HG03378 (cell line): ENCODE results near the gene PAM16.
"Not testable (repeated sequence)": the region's sequence is repeated elsewhere in the genome, so short reads cannot be mapped to it uniquely, and the experiment has no call there.

Source experiments
- ATAC-seq: cut with Tn5 transposase; IDR thresholded peaks from one replicate; pipeline ENCODE4 v1.9.1; 2021; ENCODE audit warnings: mild to moderate bottlenecking, moderate library complexity; ENCODE audit not compliant: unreplicated experiment

PAM16 gene

DNA sequence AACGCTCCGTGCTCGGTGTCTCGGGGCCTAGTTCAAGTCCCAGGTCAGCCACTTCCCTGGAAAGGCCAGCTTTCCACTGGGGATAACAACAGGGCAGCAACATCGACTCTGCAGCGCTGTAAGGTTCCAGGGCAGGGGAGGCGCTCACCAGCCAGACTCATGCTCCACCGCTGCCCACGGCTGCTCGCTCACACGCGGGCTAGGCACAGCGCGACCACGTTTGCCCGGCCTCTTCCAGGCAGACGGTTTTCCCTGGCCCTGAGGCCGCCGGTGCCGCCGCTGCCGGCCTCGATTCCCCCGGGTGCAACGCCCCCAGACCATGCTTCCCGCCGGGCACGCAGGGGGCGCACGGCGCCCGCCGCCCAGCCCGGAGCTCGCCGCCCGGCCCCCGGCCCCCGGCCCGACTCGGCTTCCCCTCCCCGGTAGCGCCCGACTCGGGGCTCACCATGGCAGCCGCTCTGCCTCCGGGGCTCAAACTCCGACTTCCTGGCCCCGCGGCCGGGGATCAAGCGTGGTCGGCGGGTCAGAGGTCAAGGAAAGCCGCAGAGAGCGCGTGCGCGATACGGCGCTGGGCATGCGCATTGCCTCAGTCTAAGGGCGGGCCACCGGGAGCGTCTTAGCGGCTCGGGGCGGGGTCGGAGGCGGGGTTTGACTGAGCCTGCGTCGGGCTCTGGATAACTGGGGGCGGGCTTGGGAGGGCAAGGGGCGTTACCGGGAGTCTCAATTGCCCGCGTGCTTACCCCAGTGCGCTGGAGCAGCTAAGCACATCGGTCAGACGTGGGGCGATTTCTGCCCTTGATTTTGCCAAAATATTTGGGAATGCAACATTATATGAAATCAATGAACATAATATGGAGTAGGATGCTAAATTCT is at the start of gene PAM16:
PAM16 (minus strand) TSS at position 535 of the 873 bp plus-strand sequence; CDS start at position 448, 87 bp downstream.
- peak; percentile 64 for ATAC-seq

DNA sequence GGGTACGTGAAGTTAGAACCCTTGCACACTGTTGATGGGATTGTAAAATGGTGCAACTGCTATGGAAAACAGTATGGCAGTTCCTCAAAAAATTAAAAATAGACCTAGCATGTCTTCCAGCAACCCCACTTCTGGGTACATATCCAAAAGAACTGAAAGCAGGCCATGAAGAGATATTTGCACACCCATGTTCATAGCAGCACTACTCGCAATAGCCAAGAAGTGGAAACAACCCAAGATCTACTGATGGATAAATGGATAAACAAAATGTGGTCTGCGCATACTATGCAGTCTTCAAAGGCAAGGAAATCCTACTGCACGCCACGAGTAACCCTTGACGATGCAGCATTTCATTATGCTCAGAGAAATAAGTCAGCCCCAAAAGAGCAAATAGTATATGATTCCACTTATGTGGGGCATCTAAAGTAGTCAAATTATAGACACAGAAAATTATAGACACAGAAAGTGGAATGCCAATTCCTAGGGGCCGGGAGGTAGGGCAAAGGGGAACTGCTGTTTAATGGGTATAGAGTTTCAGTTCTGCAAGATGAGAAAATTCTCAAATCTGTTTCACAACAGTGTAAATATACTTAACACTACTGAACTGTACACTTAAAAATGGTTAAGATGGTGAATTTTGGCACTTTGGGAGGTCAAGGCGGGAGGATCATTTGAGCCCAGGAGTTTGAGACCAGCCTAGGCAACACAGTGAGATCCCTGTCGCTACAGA is 48.0 kb upstream of the PAM16 start:
- no peak for ATAC-seq

DNA sequence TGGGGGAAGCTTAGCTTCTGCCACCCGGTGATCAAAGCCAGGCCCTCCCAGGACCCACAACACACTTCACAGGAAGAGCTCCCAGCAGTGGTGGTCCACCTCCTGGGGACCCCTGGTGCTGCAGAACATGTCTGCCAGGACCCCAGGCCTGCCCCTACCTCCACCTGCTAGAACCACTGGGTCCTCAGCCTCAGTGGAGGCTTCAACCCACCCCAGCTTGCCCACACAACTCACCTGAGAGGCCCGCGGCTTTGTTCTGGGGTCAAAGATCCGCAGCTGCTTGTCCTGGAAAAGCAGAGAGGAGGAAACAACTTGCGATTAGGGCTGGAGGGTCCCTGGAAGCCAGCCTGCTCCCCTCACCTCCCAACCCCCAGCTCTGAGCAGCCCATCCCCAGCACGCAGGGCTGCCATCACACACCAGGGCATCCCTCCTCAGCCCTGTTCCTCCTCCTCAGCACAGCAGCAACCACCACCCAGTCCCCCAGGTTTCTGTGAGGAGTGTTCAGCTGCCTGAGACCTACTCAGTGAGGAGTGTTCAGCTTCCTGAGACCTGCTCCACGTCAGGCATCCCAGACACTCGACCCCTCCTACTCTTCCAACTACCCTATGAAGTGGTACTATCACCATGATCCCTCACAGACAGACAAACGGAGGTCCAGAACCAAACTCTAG is 44.1 kb upstream of the PAM16 start:
- no peak for ATAC-seq

DNA sequence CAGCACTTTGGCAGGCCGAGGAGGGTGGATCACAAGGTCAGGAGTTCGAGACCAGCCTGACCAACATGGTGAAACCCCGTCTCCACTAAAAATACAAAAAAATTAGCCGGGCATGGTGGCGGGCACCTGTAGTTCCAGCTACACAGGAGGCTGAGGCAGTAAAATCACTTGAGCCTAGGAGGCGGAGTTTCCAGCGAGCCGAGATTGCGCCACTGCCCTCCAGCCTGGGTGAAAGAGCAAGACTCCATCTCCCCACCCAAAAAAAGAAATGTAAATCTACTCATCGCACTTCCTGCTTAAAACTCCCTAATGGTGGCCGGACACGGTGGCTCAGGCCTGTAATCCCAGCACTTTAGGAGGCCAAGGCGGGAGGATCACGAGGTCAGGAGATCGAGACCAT is 42.7 kb upstream of the PAM16 start:
- ATAC-seq, result not testable (repeated sequence)

DNA sequence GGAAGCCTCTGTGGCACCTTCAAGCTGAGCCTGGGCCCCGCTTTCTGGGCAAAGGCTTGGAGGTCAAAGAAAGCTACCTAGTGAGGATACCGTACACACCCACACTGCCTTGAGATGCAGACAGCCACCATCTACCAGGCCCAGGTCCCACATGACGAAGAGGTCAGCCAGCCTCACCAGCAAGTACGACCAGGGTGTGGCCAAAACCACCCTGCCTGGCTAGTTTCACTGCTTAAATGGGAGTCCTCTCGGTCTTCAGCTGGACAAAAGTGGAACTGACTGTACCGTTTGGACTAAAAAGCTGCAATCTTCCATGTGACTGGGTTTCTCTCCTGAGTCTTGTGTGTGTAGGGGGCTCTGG is 42.1 kb upstream of the PAM16 start:
- ATAC-seq, result no peak

DNA sequence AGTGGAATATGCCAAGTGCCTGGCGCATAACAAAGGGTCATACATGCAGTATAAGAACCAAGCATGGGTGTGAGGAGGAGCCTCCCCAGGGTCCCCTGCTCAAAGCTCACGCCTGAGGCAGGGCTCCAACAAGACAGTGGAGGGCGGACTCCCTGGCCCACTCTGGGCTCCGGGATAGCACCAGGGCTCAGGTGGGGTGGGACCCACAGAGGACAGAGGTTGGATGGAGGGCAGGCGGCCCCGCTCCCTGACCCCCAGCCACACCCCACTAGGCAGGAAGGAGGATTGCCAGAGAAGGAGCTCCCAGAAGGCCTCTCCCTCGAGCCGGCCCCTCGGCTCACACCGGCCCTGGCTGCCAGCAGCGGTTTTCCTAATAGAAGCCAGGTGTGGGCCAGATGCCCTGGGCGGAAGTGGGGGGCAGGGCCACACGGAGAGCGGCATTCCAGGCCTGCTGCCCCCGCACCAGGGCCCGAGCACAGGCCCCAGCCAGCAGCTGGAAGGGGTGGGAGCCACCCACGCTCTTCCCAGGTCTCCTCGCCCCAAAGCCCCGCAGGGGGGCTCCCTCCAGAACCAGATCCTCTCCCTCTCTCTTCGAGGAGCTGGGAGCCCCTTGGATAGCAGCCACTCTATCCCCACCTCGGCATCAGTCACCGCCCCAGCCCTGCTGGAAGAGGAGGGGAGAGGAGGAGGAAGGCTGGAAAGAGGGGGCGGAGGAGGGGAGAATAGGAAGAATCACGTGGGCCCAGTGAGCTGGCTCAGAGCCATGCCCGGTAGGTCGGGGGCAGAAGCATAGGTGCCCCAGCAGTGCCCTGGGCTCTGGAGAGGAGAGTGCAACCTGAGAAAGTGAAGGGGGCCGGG is 41.5 kb upstream of the PAM16 start:
- no peak for ATAC-seq

DNA sequence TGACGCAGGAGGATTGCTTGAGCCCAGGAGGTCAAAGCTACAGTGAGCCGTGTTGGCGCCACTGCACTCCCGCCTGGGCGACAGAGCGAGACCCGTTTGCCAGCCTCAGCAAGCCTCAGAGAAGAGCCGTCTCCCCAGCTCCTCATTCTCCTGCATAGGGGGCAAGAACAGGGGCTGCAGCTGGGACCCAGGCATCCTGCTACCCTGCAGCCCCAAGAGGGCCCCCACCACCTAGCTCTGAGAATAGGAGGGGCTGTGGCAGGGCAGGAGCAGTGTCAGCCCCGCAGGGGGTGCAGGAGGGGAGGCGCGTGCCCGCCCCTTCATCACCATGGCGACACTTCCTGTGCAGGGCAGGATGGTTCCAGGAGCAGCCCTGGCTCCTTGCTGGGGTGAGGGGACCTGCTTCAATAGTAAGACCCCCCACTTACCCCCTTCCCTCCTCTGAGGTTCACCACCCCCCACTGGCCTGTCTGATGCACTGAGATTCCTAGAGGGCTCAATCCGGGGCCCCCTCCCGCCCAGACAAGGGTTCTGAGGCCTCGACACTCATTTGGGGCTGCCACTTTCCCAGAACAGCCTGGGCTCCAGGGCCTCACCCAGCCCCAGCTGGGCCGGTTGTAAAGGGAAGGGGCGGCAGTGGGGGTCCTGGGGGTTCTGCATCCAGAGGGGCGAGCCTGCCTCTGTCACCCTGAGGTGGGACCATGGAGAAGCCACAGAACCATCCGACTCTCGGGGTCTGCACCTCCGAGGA is 40.7 kb upstream of the PAM16 start:
- ATAC-seq, result no peak

DNA sequence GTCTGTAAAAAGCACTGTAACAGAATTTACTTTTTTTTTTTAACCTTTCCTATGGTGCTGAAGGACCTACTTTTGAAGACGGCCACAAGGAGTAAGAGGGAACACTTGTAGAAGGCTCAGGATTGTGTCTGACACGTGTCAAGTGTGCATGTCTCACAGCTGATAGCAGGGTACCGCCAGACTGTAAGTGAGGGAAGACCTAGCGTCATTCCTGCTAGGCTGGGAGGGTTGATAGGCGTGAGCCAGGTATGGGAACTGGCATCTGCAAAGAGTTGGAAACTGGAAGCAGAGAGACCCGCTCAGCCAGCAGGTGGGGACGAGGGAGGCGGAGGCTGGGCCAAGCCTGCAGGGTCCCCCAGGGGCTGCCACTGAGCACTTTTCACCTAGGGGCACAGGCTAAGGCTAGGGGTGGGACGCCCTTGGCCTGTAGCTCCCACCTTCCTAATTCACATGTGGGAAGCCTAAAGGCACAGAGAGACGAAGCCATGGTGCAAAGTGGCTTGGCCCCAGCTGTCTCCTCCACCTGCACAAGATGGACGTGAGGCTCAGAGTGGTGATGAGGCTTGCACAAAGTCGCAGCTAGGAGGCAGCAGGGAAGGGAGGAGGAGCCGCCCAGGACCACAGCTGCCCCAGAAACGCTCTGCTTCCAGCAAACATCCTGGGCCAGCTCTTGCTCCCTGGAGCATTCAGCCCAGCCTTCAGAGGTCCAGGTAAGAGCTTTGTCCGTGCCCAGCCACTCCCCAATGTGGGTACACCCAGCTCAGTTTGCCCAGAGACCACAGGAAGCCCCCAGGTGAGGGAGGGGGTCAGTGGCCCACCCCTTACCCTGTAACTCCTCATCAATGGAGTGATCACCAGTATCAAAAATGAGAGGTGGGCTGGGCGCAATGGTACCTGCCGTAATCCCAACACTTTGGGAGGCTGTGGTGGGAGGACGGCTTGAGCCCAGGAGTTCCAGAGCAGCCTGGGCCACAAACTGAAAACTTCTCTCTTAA is 39.4 kb upstream of the PAM16 start:
- ATAC-seq, result no peak

DNA sequence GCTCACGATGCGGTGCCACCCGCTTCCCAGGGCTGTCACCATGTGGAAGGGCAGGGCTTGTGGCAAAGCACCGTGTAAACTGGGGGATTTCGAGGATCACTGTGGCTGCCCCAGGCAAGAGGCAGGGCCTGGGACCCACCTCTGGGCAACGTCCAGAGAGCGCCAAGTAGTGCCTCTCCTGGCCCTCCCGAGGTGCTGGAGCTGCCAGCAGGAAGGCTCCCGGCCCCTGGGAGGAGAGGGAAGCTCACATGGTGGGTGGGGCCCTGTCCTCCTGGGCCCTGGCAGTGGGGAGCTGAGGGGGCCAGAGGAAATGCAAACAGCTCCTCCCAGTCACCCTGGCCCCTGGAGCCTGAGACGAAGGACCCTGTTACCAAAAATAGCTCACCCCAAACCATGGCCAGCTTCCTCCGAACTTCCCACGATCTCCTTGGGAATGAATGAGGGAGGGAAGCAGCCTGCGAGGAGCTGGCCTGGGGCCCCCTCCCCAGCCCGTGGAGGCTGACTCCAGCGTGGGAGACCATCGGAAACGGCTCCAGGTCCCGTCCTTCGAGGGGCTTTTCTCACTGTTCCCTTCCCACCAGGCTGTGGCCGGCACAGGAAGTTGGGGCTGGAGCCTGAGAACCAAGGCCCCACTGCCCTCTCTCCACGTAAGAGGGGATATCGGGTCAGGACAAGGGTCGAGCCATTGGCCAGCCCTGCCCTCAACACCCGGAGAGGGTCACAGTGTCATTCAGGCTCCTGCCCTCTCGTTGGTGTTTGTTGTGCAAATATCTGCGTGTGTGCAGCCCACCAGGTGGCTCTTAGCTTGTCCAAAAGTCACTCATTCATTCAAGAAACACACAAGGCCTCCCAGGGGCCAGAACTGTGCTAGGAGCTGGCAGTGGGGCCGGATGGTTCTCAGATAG is 38.2 kb upstream of the PAM16 start:
- no peak for ATAC-seq

DNA sequence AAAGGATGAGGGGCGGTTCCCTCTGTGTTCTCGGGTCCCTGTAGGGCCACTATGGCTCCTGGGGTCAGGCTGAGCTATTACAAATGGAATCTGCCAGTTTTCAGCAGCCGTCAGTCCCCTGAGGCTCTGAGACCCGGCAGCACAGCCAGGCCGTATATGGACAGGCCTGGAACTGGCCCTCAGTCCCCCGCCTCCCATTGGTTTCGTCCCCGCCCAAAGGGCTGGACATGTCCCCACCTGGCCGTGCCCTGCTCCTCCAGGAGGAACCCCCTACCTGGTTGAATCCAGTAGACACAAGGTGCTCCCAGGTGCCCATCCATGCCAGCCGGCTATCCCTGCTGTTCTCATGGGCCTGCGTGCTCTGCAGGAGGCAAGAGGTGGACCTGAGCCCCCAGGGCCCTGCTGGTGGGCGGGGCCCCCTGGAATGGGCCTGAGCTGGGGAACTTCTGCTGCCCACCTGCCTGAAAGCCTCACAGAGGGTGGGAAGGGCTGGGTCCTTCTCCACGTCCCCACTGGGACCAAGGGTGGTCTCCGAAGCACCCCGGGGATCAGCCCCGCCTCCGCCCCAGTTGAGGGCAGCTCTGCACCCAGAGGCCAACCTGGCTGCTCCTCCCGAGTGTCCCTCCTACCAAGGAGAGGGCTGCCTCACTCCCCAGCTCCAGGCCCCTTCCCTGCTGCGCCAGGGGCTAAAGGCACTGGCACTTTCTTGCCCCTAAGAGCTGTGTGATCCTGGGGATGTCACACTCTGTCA is 37.3 kb upstream of the PAM16 start:
- no peak for ATAC-seq

DNA sequence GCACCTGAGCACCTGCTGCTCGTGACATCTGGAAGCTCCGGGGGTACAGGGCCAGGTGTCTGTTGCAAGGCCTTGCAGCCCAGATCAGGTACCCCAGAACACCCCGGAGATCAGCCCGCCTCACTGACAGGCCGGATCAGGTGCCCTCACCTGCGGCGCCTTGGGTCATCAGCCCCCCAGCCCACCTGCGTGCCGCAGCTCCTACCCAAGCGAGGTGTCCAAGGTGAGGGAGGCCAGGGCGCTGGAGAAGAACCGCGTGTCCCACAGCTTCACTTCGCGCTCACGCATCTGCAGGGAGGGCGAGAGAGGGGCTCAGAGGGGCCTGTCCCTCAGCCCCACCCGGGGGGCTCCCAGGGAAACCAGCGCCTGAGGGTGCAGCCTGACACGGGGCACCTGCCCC is 36.7 kb upstream of the PAM16 start:
- ATAC-seq, result no peak

DNA sequence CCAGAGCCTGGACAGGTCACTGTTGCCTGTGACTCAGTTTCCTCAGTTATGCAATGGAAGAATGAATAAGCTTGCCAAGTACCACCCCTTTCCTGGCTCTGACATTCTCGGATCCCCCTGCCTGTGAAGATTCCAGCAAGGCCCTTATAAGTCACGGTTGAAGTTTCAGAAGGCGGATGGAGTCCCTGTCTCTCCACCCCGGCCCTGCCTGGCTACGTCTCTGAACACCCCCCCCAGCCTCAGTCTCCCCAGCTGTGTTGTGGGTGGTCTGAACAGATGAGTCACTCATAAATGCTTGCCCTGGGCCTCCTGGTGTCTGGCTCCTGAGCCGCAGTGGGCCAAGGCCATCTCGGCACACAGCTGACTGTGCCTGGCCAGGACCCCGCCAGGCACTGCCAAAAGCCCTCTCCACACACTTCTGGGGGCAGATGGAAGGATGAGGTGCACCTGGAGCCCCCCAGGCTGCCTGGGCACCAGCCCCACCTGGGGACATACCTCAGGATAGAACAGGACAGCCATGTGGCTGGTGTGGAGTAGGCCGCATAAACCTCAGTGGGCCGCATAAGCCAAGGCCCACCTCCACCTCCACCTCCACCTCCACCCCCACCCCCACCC is 35.9 kb upstream of the PAM16 start:
- ATAC-seq, result no peak

DNA sequence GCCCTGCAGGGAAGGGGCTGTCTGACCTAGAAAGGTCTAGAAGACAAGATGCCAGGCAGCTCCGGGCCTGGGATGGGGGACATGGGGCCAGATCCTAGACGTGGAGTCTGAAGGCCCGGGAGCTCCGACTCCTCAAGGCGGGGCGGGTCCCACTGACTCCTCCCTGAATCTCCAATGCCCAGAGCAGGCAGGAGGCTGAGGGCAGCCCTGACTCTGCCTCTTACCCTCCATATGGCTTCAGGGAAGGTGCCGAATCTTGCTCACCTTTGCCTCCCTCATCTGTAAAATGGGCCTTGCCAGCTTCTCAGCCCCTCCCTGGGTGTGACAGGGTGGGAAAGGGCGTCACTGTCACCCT is 35.3 kb upstream of the PAM16 start:
- no peak for ATAC-seq

DNA sequence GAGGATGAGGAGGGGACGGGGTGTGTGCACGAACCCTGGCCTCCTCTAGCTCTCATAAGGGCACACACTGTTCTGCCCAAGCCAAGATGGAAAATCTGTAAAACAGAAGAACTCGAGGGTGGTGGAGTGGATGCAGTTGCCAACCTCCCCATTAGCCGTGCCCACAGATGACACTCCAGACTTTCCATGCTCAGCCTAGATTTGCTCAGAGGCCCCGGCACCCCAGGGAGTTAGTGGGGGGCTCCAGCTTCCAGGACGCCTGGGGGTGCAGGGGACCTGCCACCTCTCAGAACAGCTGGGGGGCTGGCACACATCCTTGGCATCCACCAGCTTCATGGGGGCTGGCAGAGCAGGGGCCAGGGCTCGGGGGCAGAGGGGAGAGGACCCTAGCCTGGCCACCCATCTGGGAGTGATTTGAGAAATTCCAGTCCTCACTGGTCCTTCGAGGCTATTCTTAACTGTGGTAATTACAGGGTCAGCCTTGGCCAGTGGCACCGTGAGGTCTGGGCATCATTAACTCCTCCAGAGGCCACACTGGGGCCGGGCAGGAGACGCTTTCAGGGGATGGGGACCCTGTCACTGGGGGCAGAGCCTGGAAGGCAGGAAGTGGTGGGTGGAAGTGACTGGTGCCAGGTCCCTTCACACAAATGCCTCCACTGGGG is 34.8 kb upstream of the PAM16 start:
- no peak for ATAC-seq

DNA sequence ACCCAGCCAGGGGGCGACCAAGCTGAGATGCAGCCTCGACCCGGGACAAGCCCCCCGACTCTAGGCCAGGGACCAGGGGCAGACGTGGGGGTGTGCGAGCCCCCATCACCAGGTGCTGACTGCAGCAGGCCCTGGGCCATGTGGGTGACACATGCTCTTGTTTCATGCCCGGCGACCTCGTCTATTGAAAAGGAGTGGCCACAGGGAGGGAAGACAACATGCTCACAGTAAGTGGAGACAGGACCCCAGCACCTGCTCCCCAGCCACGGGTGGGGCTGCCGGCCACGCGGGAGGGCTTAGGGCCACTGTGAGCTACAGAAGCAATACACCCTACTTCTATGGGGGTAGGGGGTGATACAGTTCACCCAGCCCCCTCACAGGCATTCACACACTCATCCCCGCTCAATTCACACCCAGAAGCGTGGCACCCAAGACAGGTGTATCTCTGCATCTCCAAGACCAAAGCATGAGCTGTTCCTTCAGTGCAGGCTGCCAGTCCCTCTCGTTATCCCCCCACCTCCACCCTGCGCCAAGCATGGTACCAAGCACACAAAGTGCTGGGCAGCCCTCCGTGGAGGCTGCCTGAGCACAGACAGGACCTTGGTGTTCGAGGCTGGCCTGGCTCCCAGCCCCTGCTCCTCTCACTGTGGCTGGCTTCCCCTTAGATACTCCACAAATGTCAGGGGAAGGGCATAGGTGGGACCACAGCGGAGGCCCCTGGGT is 34.1 kb upstream of the PAM16 start:
- no peak for ATAC-seq

DNA sequence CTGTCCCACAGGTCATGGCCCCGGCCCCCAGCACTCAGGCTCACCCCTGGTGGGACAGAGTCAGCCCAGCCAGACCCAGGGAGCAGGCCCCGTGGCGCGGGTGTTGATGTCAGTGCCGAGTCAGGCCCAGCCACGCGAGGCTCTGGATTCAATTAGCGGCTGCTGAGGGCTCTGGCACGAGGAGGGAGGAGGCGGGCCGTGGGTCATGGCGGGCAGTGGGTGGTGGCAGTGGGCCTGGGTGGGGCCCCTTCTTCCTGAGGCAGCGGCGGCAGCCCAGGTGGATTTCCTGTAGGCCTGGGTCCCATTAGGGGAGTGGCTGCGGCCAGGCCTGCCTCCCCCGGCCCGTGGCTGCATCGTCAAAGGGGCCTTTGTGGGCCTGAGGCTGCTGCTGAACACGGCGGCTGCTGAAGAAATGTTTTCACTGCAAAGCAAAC is 33.4 kb upstream of the PAM16 start:
- ATAC-seq, result no peak
